GM12865 (cell line): ENCODE data around the gene CFAP54.
A peak's percentile ranks its signal among the peaks of the same experiment; 100 is the strongest.

Experiments used
- DNase-seq: peaks from one replicate; pipeline ENCODE4 v3.0.0; 2010; ENCODE audit warnings: low read depth
- H3K4me3 ChIP-seq: 2 replicates; pipeline ENCODE4 v1.5.1; 2011; ENCODE audit warnings: mild to moderate bottlenecking, low read depth, low read length, control low read depth
- CTCF ChIP-seq: IDR thresholded peaks from 2 replicates; pipeline ENCODE4 v1.5.1; 2011; ENCODE audit warnings: low read length, control low read depth, low read depth, inconsistent platforms; ENCODE audit not compliant: insufficient read depth; ENCODE audit errors: missing control alignments

CFAP54 gene

GRCh38 chr12:96906849-96907670 lies 417.7 kb downstream of the CFAP54 start, which contains the start of gene NEDD1:
TSS of gene NEDD1 (plus strand) at chr12:96907257. CDS start at chr12:96909760, 2,503 bp downstream.
- peak; percentile 92 for DNase-seq
- peak within 1 kb of the TSS; percentile 76 for H3K4me3 ChIP-seq
- TF ChIP-seq CTCF = no peak

DNA sequence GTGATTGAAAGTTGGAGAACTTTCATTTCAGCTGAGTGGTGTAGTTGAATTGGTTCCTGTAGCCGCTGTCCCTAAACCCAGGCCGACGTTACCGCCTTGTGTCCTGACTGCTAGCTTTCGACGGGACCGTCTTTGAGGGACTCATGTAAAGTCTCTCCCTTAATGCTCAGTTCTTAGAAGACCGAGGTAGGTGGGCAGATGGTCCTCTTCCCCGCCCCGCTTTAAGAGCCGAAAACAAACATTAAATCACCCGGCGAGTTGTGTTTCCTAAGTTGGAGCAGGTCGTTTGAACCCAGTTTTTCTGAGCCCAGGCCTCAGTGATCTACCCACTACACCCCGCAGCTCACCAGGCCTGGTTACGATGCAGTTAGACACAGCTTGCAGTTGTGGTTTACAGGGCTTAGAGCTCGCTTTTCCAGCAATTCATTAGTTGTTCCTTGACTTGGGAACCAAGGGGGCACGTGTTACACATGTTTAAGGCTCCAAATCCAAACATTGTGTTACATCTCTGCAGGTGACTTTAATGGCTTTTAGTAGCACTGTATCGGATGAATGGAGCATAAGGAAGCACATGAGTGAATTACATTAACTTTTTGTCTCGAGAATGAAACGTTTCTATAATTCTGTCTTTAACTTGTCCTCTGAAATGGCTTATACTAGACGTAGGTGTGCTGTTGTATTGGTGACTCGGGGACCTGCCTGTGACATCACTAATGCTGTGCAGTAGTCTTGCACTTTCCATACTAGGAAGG lies 418.5 kb downstream of the CFAP54 start:
- peak; percentile 42 for DNase-seq
- no peak for TF ChIP-seq CTCF
- H3K4me3 ChIP-seq = peak overlapping the region; percentile 76

DNA sequence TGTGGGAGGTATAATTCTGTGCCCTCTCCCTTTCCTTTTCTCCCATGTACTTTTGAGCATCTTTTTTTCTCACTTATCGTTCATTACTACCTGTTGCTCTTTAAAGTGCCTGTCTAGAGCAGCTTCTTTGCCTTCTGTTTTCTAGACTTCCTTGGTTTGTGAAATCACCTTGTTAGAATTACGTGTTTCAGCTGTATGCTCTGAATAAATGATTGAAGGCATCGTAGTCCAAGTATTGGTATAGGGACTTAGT lies 419.0 kb downstream of the CFAP54 start:
- no peak for TF ChIP-seq CTCF
- DNase-seq = no peak
- peak overlapping the region; percentile 76 for H3K4me3 ChIP-seq

GRCh38 chr12:96912261-96912660 lies 422.9 kb downstream of the CFAP54 start:
- TF ChIP-seq CTCF = no peak
- no peak overlapping the region for H3K4me3 ChIP-seq
- no peak for DNase-seq

- H3K4me3 ChIP-seq = no peak overlapping the region
- no peak for TF ChIP-seq CTCF
- no peak for DNase-seq
Observed at GRCh38 chr12:96912943-96913342, 423.6 kb downstream of the CFAP54 start.

DNA sequence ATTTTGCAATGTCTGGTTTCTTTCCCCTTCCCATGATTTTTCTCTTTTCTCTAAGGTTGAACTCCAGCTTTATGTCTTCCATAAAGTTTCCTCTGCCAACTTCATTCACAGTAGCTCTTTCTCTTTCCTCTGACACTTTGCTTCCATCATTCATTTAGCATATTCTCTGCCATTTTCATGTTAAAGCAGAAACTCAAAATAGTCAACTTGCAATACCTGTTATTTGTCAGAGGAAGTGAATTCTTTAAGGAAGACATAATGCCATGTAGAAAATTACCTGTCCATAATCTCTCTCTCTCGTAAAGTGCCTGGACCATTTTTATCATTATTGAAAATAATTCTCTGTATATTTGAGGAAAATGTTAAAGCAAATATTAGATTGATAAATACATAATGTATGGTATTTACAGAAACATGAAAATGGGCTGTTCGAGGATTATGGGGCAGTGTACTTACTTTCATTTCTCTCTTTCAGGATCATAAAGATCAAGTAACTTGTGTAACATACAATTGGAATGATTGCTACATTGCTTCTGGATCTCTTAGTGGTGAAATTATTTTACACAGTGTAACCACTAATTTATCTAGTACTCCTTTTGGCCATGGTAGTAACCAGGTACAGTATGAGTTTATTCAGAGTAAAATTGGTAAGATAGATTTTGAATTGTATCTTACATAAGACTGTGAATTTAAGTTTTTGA lies 430.3 kb downstream of the CFAP54 start:
- H3K4me3 ChIP-seq = no peak overlapping the region
- DNase-seq = no peak
- TF ChIP-seq CTCF = no peak
